HEK293T (cell line): Measurements from ENCODE around the gene MEP1A.
"Not testable (repeated sequence)": the region's sequence is repeated elsewhere in the genome, so short reads cannot be mapped to it uniquely, and the experiment has no call there.

ENCODE experiments used
- CTCF ChIA-PET: fragments of 350-600 bp; formaldehyde crosslinking; extraction: SDS; loops from one replicate; lab custom pipeline; 2021; ENCODE audit warnings: antibody characterized with exemption, inconsistent platforms; lab: Yijun Ruan, JAX
- POLR2A ChIA-PET: fragments of 350-600 bp; formaldehyde crosslinking; extraction: SDS; loops from one replicate; lab custom pipeline; 2020; ENCODE audit warnings: antibody characterized with exemption, inconsistent platforms; lab: Yijun Ruan, JAX
- DNase-seq: peaks from one replicate; pipeline ENCODE4 v3.0.0; 2012; ENCODE audit warnings: mixed read lengths; ENCODE audit errors: extremely low spot score
- ARNT ChIP-seq: fragments of 450-650 bp; IDR thresholded peaks from 2 replicates; pipeline ENCODE4 v1.6.1; 2017; ENCODE audit warnings: mild to moderate bottlenecking
- BHLHE40 ChIP-seq: fragments of 450-650 bp; IDR thresholded peaks from 2 replicates; pipeline ENCODE4 v1.6.1; 2016; ENCODE audit warnings: mild to moderate bottlenecking, moderate library complexity, borderline replicate concordance
- CTBP1 ChIP-seq: fragments of 450-650 bp; IDR thresholded peaks from 2 replicates; pipeline ENCODE4 v1.6.1; 2016; ENCODE audit warnings: borderline replicate concordance
- ELF4 ChIP-seq: fragments of 450-650 bp; IDR thresholded peaks from 2 replicates; pipeline ENCODE4 v1.6.1; 2017; ENCODE audit warnings: antibody characterized with exemption
- FOXA1 ChIP-seq: fragments of 450-650 bp; IDR thresholded peaks from 2 replicates; pipeline ENCODE4 v1.6.1; 2016; ENCODE audit warnings: mild to moderate bottlenecking
- FOXK2 ChIP-seq: fragments of 450-650 bp; IDR thresholded peaks from 2 replicates; pipeline ENCODE4 v1.6.1; 2016; ENCODE audit warnings: mild to moderate bottlenecking
- FOXM1 ChIP-seq: fragments of 450-650 bp; IDR thresholded peaks from 2 replicates; pipeline ENCODE4 v1.6.1; 2017; ENCODE audit warnings: mild to moderate bottlenecking, borderline replicate concordance
- HDGF ChIP-seq: fragments of 450-650 bp; IDR thresholded peaks from 2 replicates; pipeline ENCODE4 v1.6.1; 2017; ENCODE audit warnings: antibody characterized with exemption, borderline replicate concordance
- L3MBTL2 ChIP-seq: fragments of 450-650 bp; conservative IDR thresholded peaks from 2 replicates; pipeline ENCODE4 v1.6.1; 2016; ENCODE audit warnings: mild to moderate bottlenecking
- LEF1 ChIP-seq: fragments of 450-650 bp; IDR thresholded peaks from 2 replicates; pipeline ENCODE4 v1.6.1; 2017; ENCODE audit warnings: mild to moderate bottlenecking, borderline replicate concordance
- NFRKB ChIP-seq: fragments of 450-650 bp; IDR thresholded peaks from 2 replicates; pipeline ENCODE4 v1.6.1; 2016; ENCODE audit warnings: mild to moderate bottlenecking, moderate library complexity
- SP1 ChIP-seq: fragments of 450-650 bp; IDR thresholded peaks from 2 replicates; pipeline ENCODE4 v1.6.1; 2017
- SUZ12 ChIP-seq: fragments of 450-650 bp; IDR thresholded peaks from 2 replicates; pipeline ENCODE4 v1.6.1; 2016; ENCODE audit warnings: mild to moderate bottlenecking
- TARDBP ChIP-seq: fragments of 450-650 bp; IDR thresholded peaks from 2 replicates; pipeline ENCODE4 v1.6.1; 2016
- ZNF384 ChIP-seq: fragments of 450-650 bp; IDR thresholded peaks from 2 replicates; pipeline ENCODE4 v1.6.1; 2016
- TF ChIP-seq, protein P1 (sequence below): fragments of 450-650 bp; IDR thresholded peaks from 2 replicates; pipeline ENCODE4 v1.6.1; 2016

Gene MEP1A

DNA sequence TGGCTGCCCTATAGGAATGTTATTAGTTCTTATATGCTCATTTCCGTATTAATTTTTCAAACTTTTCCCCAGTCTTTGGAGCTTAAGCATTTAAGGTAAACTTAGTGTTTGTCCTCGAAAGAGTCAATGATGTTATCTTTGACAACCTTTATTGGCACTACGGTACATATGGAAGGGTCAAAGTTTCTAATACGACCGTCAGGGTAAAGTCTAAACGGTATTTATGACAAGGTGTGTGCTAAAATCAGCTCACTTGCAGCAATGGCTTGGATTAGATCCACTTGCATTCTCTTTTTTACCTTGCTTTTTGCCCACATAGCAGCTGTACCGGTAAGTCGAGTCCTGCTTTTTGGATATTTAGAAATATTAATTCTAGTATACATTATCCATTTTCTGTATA lies at the start of gene MEP1A:
TSS of gene MEP1A (plus strand) at position 252 of the 400 bp plus-strand sequence. CDS start at position 262, 10 bp downstream.
- CTCF ChIA-PET, result no interaction called here
- POLR2A ChIA-PET, result no interaction called here
- no peak for DNase-seq
- TF ChIP-seq FOXK2 (no peak), ELF4 (no peak), L3MBTL2 (no peak), SP1 (no peak), FOXA1 (no peak), LEF1 (no peak), ZNF384 (no peak), BHLHE40 (no peak), CTBP1 (no peak), NFRKB (no peak), SUZ12 (no peak), ARNT (no peak), TARDBP (no peak), HDGF (no peak), FOXM1 (no peak)
- TF ChIP-seq, protein P1, sequence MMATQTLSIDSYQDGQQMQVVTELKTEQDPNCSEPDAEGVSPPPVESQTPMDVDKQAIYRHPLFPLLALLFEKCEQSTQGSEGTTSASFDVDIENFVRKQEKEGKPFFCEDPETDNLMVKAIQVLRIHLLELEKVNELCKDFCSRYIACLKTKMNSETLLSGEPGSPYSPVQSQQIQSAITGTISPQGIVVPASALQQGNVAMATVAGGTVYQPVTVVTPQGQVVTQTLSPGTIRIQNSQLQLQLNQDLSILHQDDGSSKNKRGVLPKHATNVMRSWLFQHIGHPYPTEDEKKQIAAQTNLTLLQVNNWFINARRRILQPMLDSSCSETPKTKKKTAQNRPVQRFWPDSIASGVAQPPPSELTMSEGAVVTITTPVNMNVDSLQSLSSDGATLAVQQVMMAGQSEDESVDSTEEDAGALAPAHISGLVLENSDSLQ, result no peak

GRCh38 chr6:46743425-46744158 lies 49.6 kb upstream of the MEP1A start:
- POLR2A ChIA-PET, result no interaction called here
- DNase-seq, result no peak
- no peak for TF ChIP-seq FOXK2
- no peak for TF ChIP-seq SP1
- no peak for TF ChIP-seq BHLHE40
- TF ChIP-seq HDGF, result no peak
- no peak for TF ChIP-seq ELF4
- no peak for TF ChIP-seq FOXM1
- no peak for TF ChIP-seq L3MBTL2
- TF ChIP-seq NFRKB, result no peak
- no peak for TF ChIP-seq CTBP1
- no peak for TF ChIP-seq ZNF384
- TF ChIP-seq SUZ12, result no peak
- no peak for TF ChIP-seq LEF1
- TF ChIP-seq, protein P1, result no peak
- TF ChIP-seq ARNT, result no peak
- no peak for TF ChIP-seq FOXA1
- TF ChIP-seq TARDBP, result no peak
- CTCF ChIA-PET, result interaction anchor here (0.6 to 0.7 kb wide), 2 partner anchors 240 to 633 kb away, joined by 3 read pairs; no protein-coding TSS in a partner anchor

DNA sequence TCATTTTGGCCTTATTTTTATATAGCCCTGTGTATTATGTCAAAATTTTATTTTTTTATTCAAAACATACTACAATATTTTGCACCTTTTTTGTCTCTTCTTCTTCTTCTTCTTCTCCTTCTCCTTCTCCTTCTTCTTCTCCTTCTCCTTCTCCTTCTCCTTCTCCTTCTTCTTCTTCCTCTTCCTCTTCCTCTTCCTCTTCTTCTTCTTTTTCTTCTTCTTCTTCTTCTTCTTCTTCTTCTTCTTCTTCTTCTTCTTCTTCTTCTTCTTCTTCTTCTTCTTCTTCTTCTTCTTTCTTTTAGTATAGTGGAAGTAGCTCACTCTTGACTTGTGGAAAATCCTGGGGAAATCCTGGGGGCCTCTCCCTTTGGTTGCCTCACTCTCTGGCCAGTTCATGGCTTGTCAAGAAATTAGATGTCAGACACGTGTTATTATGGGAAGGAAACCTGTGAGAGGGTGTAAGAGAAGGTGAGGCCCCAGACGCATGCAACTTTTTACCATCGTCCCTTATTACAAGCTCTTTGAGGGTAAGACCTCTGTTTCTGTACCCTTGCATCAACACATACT lies 48.9 kb upstream of the MEP1A start:
- DNase-seq, CTCF ChIA-PET, POLR2A ChIA-PET: not testable (repeated sequence)

- POLR2A ChIA-PET, result no interaction called here
- no peak for DNase-seq
- TF ChIP-seq SP1 (no peak), FOXK2 (no peak), BHLHE40 (no peak), LEF1 (no peak)
- CTCF ChIA-PET, result no interaction called here
Measured at GRCh38 chr6:46745973-46746372, 47.2 kb upstream of the MEP1A start.

- DNase-seq, result no peak
- TF ChIP-seq LEF1, result no peak
- TF ChIP-seq L3MBTL2, result no peak
- TF ChIP-seq SUZ12, result no peak
- no peak for TF ChIP-seq HDGF
- TF ChIP-seq, protein P1, result no peak
- no peak for TF ChIP-seq SP1
- no peak for TF ChIP-seq CTBP1
- TF ChIP-seq TARDBP, result no peak
- no peak for TF ChIP-seq FOXA1
- no peak for TF ChIP-seq ELF4
- no peak for TF ChIP-seq BHLHE40
- TF ChIP-seq FOXK2, result no peak
- ChIA-PET POLR2A (interaction anchor here (0.8 kb wide), 1 partner anchor 11 kb away, joined by 3 read pairs; the partner anchor contains the start of gene PLA2G7), CTCF (no interaction called here)
Measured at GRCh38 chr6:46746696-46747095, 46.5 kb upstream of the MEP1A start, which contains the start of gene ANKRD66. Gene ANKRD66 (plus strand): TSS chr6:46746933. CDS start chr6:46751949, 5,016 bp downstream.

DNA sequence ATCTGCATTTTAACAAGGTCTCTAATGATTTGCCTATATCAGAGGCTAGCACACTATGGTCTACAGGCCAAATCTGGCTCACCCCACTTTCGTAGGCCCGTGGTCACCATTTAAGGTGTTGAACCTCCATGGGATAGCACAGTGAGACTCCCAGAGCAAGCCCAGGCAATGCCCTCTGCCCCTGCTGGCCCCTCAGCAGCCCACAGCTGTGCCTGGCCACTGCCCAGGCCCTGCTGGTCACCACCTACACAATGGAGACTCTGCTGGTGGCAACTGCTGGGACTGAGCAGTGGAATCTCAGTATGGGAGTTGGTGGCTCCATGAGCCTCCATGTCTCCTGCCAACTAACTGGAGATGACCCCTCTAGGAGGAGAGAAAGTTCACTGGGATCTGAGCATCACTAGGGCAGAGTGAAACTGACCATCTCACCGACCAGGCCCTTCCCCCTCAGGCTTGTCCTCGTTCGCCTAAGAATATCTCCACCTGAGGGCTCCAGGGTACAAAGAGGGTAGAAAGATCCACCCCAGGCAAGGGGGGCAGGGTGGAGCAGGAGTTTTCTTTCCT lies 44.2 kb upstream of the MEP1A start:
- DNase-seq, result no peak
- ChIA-PET CTCF (no interaction called here), POLR2A (no interaction called here)
- no peak for TF ChIP-seq LEF1
- no peak for TF ChIP-seq BHLHE40
- no peak for TF ChIP-seq FOXK2
- TF ChIP-seq ARNT, result no peak
- TF ChIP-seq HDGF, result no peak
- no peak for TF ChIP-seq ELF4
- no peak for TF ChIP-seq L3MBTL2
- TF ChIP-seq FOXA1, result no peak
- TF ChIP-seq CTBP1, result no peak
- TF ChIP-seq, protein P1, result no peak
- TF ChIP-seq NFRKB, result no peak
- no peak for TF ChIP-seq TARDBP
- no peak for TF ChIP-seq SP1
- TF ChIP-seq FOXM1, result no peak
- TF ChIP-seq ZNF384, result no peak
- no peak for TF ChIP-seq SUZ12
